ENCODE data around the gene RSPH3.
"Not testable (repeated sequence)": the region's sequence is repeated elsewhere in the genome, so short reads cannot be mapped to it uniquely, and the experiment has no call there.

Gene RSPH3

GRCh38 chr6:159033160-159034049 is 33.4 kb upstream of the RSPH3 start:
- no CpG with 5 or more reads among the region's 11 CpGs for WGBS, 2 donors (ENCODE audit: extremely low coverage in 2 of 2, insufficient read length in 2 of 2, insufficient replicate concordance in 1 of 2)
- Histone ChIP-seq H3K79me1 (ENCODE audit: low read depth, low read length) (no peaks in the 10 kb centered on the region), H3K4me2 (ENCODE audit: insufficient read depth, low read length, poor library complexity, severe bottlenecking) (no peak overlapping the region)

DNA sequence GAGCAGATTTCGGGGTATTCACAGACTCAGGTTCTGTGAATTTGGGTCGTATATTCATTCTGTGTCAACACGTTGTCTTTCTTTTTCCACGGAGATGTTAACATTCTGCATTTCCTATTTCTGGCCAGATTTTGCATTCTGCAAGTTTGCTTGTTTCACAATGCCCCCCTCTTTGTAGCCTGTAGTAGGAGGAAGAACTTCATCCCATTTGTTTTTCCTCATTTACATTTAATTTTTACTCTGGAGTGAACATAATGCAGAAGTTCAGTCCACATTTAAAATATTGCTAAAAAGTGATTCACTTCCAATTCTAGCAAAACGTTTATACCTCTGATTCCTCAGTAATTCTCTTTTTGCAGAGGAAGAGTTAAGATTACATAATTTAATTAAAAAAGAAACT is 31.8 kb upstream of the RSPH3 start:
- Histone ChIP-seq H3K18ac (ENCODE audit: low read length) (no peak overlapping the region), H3K9me3 (replicated peaks in 1 of 2; ENCODE audit: control insufficient read depth in 2 of 2, insufficient read depth in 1 of 2, low read depth in 1 of 2, low read length in 2 of 2) (no peaks in the 10 kb centered on the region), H3K4me3 (ENCODE audit: low read length in 2 of 2) (no peak overlapping the region), H3K14ac (ENCODE audit: low read length) (no peak overlapping the region), H3K4ac (ENCODE audit: low read length) (no peak overlapping the region), H3K27ac (replicated peaks; ENCODE audit: low read length) (no peak overlapping the region), H3K4me1 (ENCODE audit: control insufficient read depth in 2 of 2, insufficient read depth in 1 of 2, low read depth in 1 of 2, low read length in 2 of 2) (no peaks in the 10 kb centered on the region), H3K4me2 (ENCODE audit: insufficient read depth, low read length, poor library complexity, severe bottlenecking) (no peak overlapping the region), H2AFZ (ENCODE audit: low read length) (no peak overlapping the region), H3K36me3 (replicated peaks in 1 of 2; ENCODE audit: control insufficient read depth in 2 of 2, insufficient read depth in 2 of 2, low read length in 2 of 2) (no peaks in the 10 kb centered on the region), H4K8ac (ENCODE audit: low read depth, low read length) (no peak overlapping the region), H3K23ac (ENCODE audit: low read depth, low read length, poor library complexity) (no peak overlapping the region), H3K9ac (ENCODE audit: low read depth, low read length, poor library complexity) (no peak overlapping the region), H3K79me1 (ENCODE audit: low read depth, low read length) (no peaks in the 10 kb centered on the region), H2AK5ac (ENCODE audit: low read depth, low read length) (no peak overlapping the region), H2BK12ac (ENCODE audit: low read length) (no peak overlapping the region), H4K91ac (ENCODE audit: low read depth, low read length, poor library complexity) (no peak overlapping the region), H2BK120ac (ENCODE audit: low read depth, low read length) (no peak overlapping the region), H2BK15ac (ENCODE audit: low read length) (no peak overlapping the region), H3K27me3 (ENCODE audit: control insufficient read depth in 3 of 3, insufficient read depth in 3 of 3, low read depth in 1 of 3, low read length in 3 of 3) (no peaks in the 10 kb centered on the region), H2BK5ac (ENCODE audit: low read length) (no peak overlapping the region)
- DNase-seq (ENCODE audit: low spot score): no peak
- no CpG with 5 or more reads among the region's 5 CpGs for WGBS, 2 donors (ENCODE audit: extremely low coverage in 2 of 2, insufficient read length in 2 of 2, insufficient replicate concordance in 1 of 2)

More at GRCh38 chr6:159033160-159034049, 33.4 kb upstream of the RSPH3 start:
- Histone ChIP-seq H2BK12ac (ENCODE audit: low read length) (no peak overlapping the region), H3K36me3 (replicated peaks in 1 of 2; ENCODE audit: control insufficient read depth in 2 of 2, insufficient read depth in 2 of 2, low read length in 2 of 2) (no peaks in the 10 kb centered on the region), H3K23ac (ENCODE audit: low read depth, low read length, poor library complexity) (no peak overlapping the region), H3K4me1 (ENCODE audit: control insufficient read depth in 2 of 2, insufficient read depth in 1 of 2, low read depth in 1 of 2, low read length in 2 of 2) (no peaks in the 10 kb centered on the region), H3K4ac (ENCODE audit: low read length) (no peak overlapping the region), H2BK5ac (ENCODE audit: low read length) (no peak overlapping the region), H3K27me3 (ENCODE audit: control insufficient read depth in 3 of 3, insufficient read depth in 3 of 3, low read depth in 1 of 3, low read length in 3 of 3) (peaks cover 0 to 8% (median 0%) of the 10 kb centered on the region in 3 experiments), H3K9ac (ENCODE audit: low read depth, low read length, poor library complexity) (no peak overlapping the region), H4K8ac (ENCODE audit: low read depth, low read length) (no peak overlapping the region), H2AFZ (ENCODE audit: low read length) (no peak overlapping the region), H3K27ac (replicated peaks; ENCODE audit: low read length) (no peak overlapping the region), H4K91ac (ENCODE audit: low read depth, low read length, poor library complexity) (no peak overlapping the region), H2AK5ac (ENCODE audit: low read depth, low read length) (no peak overlapping the region), H2BK15ac (ENCODE audit: low read length) (no peak overlapping the region), H2BK120ac (ENCODE audit: low read depth, low read length) (no peak overlapping the region), H3K14ac (ENCODE audit: low read length) (no peak overlapping the region), H3K4me3 (ENCODE audit: low read length in 2 of 2) (no peak overlapping the region), H3K9me3 (replicated peaks in 1 of 2; ENCODE audit: control insufficient read depth in 2 of 2, insufficient read depth in 1 of 2, low read depth in 1 of 2, low read length in 2 of 2) (no peaks in the 10 kb centered on the region), H3K18ac (ENCODE audit: low read length) (no peak overlapping the region)
- DNase-seq (ENCODE audit: low spot score): no peak

DNA sequence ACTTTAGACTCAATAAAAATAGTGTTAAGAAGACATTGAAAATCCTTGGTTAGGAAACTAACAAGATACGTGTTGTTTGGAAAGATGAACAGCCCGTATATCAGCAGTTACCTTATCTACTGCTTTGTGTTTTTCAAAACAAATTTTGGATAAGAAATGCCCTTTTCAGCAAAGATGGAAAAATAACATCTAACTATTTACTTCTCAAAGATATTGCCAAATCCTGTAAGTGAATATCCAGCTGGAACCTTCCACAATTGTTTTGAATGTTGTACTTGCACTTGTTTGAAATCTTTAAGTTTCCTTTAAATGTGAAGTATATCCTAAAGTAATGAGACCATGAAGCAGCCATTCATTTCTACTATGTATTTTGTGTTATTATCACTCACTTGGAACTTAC is 30.2 kb upstream of the RSPH3 start:
- no peak overlapping the region for H4K8ac ChIP-seq (ENCODE audit: low read depth, low read length)
- no peak for DNase-seq (ENCODE audit: low spot score)
- H3K4ac ChIP-seq (ENCODE audit: low read length): no peak overlapping the region
- no peaks in the 10 kb centered on the region for H3K79me1 ChIP-seq (ENCODE audit: low read depth, low read length)
- H3K14ac ChIP-seq (ENCODE audit: low read length): no peak overlapping the region
- H2BK120ac ChIP-seq (ENCODE audit: low read depth, low read length): no peak overlapping the region
- no peak overlapping the region for H2AK5ac ChIP-seq (ENCODE audit: low read depth, low read length)
- H2AFZ ChIP-seq (ENCODE audit: low read length): no peak overlapping the region
- WGBS, 2 donors (ENCODE audit: extremely low coverage in 2 of 2, insufficient read length in 2 of 2, insufficient replicate concordance in 1 of 2): no CpG with 5 or more reads among the region's 2 CpGs
- no peak overlapping the region for H3K4me2 ChIP-seq (ENCODE audit: insufficient read depth, low read length, poor library complexity, severe bottlenecking)
- H3K23ac ChIP-seq (ENCODE audit: low read depth, low read length, poor library complexity): no peak overlapping the region
- no peak overlapping the region for H2BK15ac ChIP-seq (ENCODE audit: low read length)
- H3K4me3 ChIP-seq (ENCODE audit: low read length in 2 of 2): no peak overlapping the region
- H2BK12ac ChIP-seq (ENCODE audit: low read length): no peak overlapping the region
- H3K36me3 ChIP-seq (replicated peaks in 1 of 2; ENCODE audit: control insufficient read depth in 2 of 2, insufficient read depth in 2 of 2, low read length in 2 of 2): no peaks in the 10 kb centered on the region
- H2BK5ac ChIP-seq (ENCODE audit: low read length): no peak overlapping the region
- H3K4me1 ChIP-seq (ENCODE audit: control insufficient read depth in 2 of 2, insufficient read depth in 1 of 2, low read depth in 1 of 2, low read length in 2 of 2): no peaks in the 10 kb centered on the region
- no peak overlapping the region for H3K18ac ChIP-seq (ENCODE audit: low read length)
- no peak overlapping the region for H3K27ac ChIP-seq (replicated peaks; ENCODE audit: low read length)
- H3K9me3 ChIP-seq (replicated peaks in 1 of 2; ENCODE audit: control insufficient read depth in 2 of 2, insufficient read depth in 1 of 2, low read depth in 1 of 2, low read length in 2 of 2): peaks cover 0 to 3% of the 10 kb centered on the region in 2 donors
- H4K91ac ChIP-seq (ENCODE audit: low read depth, low read length, poor library complexity): no peak overlapping the region
- no peaks in the 10 kb centered on the region for H3K27me3 ChIP-seq (ENCODE audit: control insufficient read depth in 3 of 3, insufficient read depth in 3 of 3, low read depth in 1 of 3, low read length in 3 of 3)
- no peak overlapping the region for H3K9ac ChIP-seq (ENCODE audit: low read depth, low read length, poor library complexity)

DNA sequence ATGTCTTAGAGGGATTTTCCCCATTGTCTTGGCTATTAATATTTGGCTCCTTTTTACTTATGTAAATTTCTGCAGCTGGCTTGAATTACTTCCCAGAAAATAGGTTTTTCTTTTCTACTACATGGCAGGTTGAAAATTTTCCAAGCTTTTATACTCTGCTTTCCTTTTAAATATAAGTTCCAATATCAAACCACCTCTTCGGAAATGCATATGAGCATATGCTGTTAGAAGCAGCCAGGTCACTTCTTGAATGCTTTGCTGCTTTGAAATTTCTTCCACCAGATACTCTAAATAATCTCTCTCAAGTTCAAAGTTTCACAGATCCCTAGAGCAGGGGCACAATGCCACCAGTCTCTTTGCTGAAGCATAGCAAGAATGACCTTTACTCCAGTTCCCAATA is 25.2 kb upstream of the RSPH3 start:
- H4K91ac ChIP-seq (ENCODE audit: low read depth, low read length, poor library complexity); H2BK120ac ChIP-seq (ENCODE audit: low read depth, low read length); H2BK5ac ChIP-seq (ENCODE audit: low read length); H2AFZ ChIP-seq (ENCODE audit: low read length); H2BK12ac ChIP-seq (ENCODE audit: low read length); H3K79me1 ChIP-seq (ENCODE audit: low read depth, low read length); H3K27me3 ChIP-seq (ENCODE audit: control insufficient read depth in 3 of 3, insufficient read depth in 3 of 3, low read depth in 1 of 3, low read length in 3 of 3); H3K4ac ChIP-seq (ENCODE audit: low read length); H2BK15ac ChIP-seq (ENCODE audit: low read length); H4K8ac ChIP-seq (ENCODE audit: low read depth, low read length); H3K14ac ChIP-seq (ENCODE audit: low read length); H3K18ac ChIP-seq (ENCODE audit: low read length); H3K23ac ChIP-seq (ENCODE audit: low read depth, low read length, poor library complexity); H2AK5ac ChIP-seq (ENCODE audit: low read depth, low read length); H3K4me3 ChIP-seq (ENCODE audit: low read length in 2 of 2); H3K36me3 ChIP-seq (replicated peaks in 1 of 2; ENCODE audit: control insufficient read depth in 2 of 2, insufficient read depth in 2 of 2, low read length in 2 of 2); H3K9me3 ChIP-seq (replicated peaks in 1 of 2; ENCODE audit: control insufficient read depth in 2 of 2, insufficient read depth in 1 of 2, low read depth in 1 of 2, low read length in 2 of 2); DNase-seq (ENCODE audit: low spot score); H3K27ac ChIP-seq (replicated peaks; ENCODE audit: low read length); H3K4me1 ChIP-seq (ENCODE audit: control insufficient read depth in 2 of 2, insufficient read depth in 1 of 2, low read depth in 1 of 2, low read length in 2 of 2); H3K4me2 ChIP-seq (ENCODE audit: insufficient read depth, low read length, poor library complexity, severe bottlenecking); H3K9ac ChIP-seq (ENCODE audit: low read depth, low read length, poor library complexity): not testable (repeated sequence)
- WGBS, 2 donors (ENCODE audit: extremely low coverage in 2 of 2, insufficient read length in 2 of 2, insufficient replicate concordance in 1 of 2): no CpG with 5 or more reads among the region's 1 CpG
